ENCODE measurements around the gene DHRS11. TPM values are rescaled to one million over a fixed set of nuclear protein-coding genes. Genes with fewer than 3 reads are reported as not detected.

The DHRS11 gene
- total RNA-seq, 4 donors from 2014 or later: 10.5 to 19.7 (median 16.9) TPM

- Histone ChIP-seq H3K9me3 (no peaks in the 10 kb centered on the region), H3K4me1 (no peaks in the 10 kb centered on the region), H3K4me3 (no peak overlapping the region), H3K27ac (no peak overlapping the region), H3K27me3 (peaks cover 77% of the 10 kb centered on the region), H3K36me3 (no peaks in the 10 kb centered on the region)
- TF ChIP-seq EP300 (IDR thresholded peaks at IDR 0.05): no peak
- TF ChIP-seq POLR2A (IDR thresholded peaks at IDR 0.05): no peak
- no peak for TF ChIP-seq POLR2AphosphoS5 (IDR thresholded peaks at IDR 0.05)
- WGBS: 39% methylated on average over 9 of the region's 9 CpGs
- no peak for DNase-seq (ENCODE audit: low spot score in 2 of 2)
Observed at GRCh38 chr17:36650096-36650775, 58.6 kb downstream of the DHRS11 start.

Other genes with a start within 250 kb of the DHRS11 start
- gene TBC1D3H, start 203.4 kb upstream of the DHRS11 start, total RNA-seq: not detected
- gene ZNHIT3, start 105.2 kb upstream of the DHRS11 start, total RNA-seq: 10 to 100 TPM; 19.7 to 34.5 (median 26.3) TPM
- gene MYO19, start 57.0 kb upstream of the DHRS11 start, total RNA-seq: 100 to 1,000 TPM; 134 to 366 (median 154) TPM
- 10 to 100 TPM in 2 of 4 donors, 1 to 10 TPM in 2; 4.1 to 13.1 (median 9.0) TPM for gene PIGW, start 56.9 kb upstream of the DHRS11 start, total RNA-seq
- gene GGNBP2, start 47.0 kb upstream of the DHRS11 start, total RNA-seq: 10 to 100 TPM; 49.4 to 84.1 (median 57.1) TPM
- gene MRM1, start 9.7 kb downstream of the DHRS11 start, total RNA-seq: 1 to 10 TPM; 3.5 to 6.6 (median 4.7) TPM